ENCODE measurements around the gene NPHP3. TPM values are rescaled to one million over a fixed set of nuclear protein-coding genes. Genes with fewer than 3 reads are reported as not detected.
"Not testable (repeated sequence)": the region's sequence is repeated elsewhere in the genome, so short reads cannot be mapped to it uniquely, and the experiment has no call there.

The NPHP3 gene
- 3.9 TPM for polyA plus RNA-seq (2012; ENCODE audit: insufficient read depth, insufficient read length, low read depth)

- peak within 1 kb of the TSS; percentile 69 for H3K4me3 ChIP-seq (ENCODE audit: low read depth, low read length)
- H3K36me3 ChIP-seq = no peaks in the 10 kb centered on the region
- H3K9me3 ChIP-seq = no peaks in the 10 kb centered on the region
- no peaks in the 10 kb centered on the region for H3K27me3 ChIP-seq
- no peak for TF ChIP-seq CTCF (IDR thresholded peaks at IDR 0.05; ENCODE audit: low read depth, low read length)
- H3K4me1 ChIP-seq = peaks cover 4% of the 10 kb centered on the region; the same call in 1 of the 2 replicates
- DNase-seq = peak; percentile 99
These were observed at the start of gene NPHP3 for GRCh38 chr3:132722165-132723023. Gene NPHP3 (minus strand): TSS chr3:132722409. CDS start chr3:132722355, 54 bp downstream.

GRCh38 chr3:132758740-132759139 is 36.5 kb upstream of the NPHP3 start:
- DNase-seq = no peak
- TF ChIP-seq CTCF (IDR thresholded peaks at IDR 0.05; ENCODE audit: low read depth, low read length) = no peak
- no peaks in the 10 kb centered on the region for H3K9me3 ChIP-seq
- no peaks in the 10 kb centered on the region for H3K4me1 ChIP-seq
- no peaks in the 10 kb centered on the region for H3K27me3 ChIP-seq
- no peak overlapping the region for H3K4me3 ChIP-seq (ENCODE audit: low read depth, low read length)
- H3K36me3 ChIP-seq = no peaks in the 10 kb centered on the region

- no peaks in the 10 kb centered on the region for H3K36me3 ChIP-seq
- no peaks in the 10 kb centered on the region for H3K27me3 ChIP-seq
- DNase-seq = no peak
- H3K4me1 ChIP-seq = no peaks in the 10 kb centered on the region
- H3K9me3 ChIP-seq = no peaks in the 10 kb centered on the region
- H3K4me3 ChIP-seq (ENCODE audit: low read depth, low read length) = no peak overlapping the region
- TF ChIP-seq CTCF (IDR thresholded peaks at IDR 0.05; ENCODE audit: low read depth, low read length) = no peak
These were observed 34.0 kb upstream of the NPHP3 start for GRCh38 chr3:132756108-132756650.

- no peaks in the 10 kb centered on the region for H3K27me3 ChIP-seq
- no peaks in the 10 kb centered on the region for H3K36me3 ChIP-seq
- H3K4me1 ChIP-seq = no peaks in the 10 kb centered on the region
- no peak for DNase-seq
- H3K4me3 ChIP-seq (ENCODE audit: low read depth, low read length) = no peak overlapping the region
- no peak for TF ChIP-seq CTCF (IDR thresholded peaks at IDR 0.05; ENCODE audit: low read depth, low read length)
- no peaks in the 10 kb centered on the region for H3K9me3 ChIP-seq
These were observed 31.7 kb upstream of the NPHP3 start for GRCh38 chr3:132753946-132754345.

GRCh38 chr3:132749786-132750185 is 27.6 kb upstream of the NPHP3 start:
- Histone ChIP-seq H3K36me3 (no peaks in the 10 kb centered on the region), H3K9me3 (no peaks in the 10 kb centered on the region), H3K4me3 (ENCODE audit: low read depth, low read length) (no peak overlapping the region), H3K4me1 (no peaks in the 10 kb centered on the region), H3K27me3 (no peaks in the 10 kb centered on the region)
- TF ChIP-seq CTCF (IDR thresholded peaks at IDR 0.05; ENCODE audit: low read depth, low read length) = no peak
- no peak for DNase-seq

- not testable (repeated sequence) for H3K27me3 ChIP-seq, H3K36me3 ChIP-seq
These were observed 24.5 kb upstream of the NPHP3 start for GRCh38 chr3:132746720-132747119.

More at GRCh38 chr3:132746720-132747119, 24.5 kb upstream of the NPHP3 start:
- DNase-seq; H3K4me1 ChIP-seq; H3K9me3 ChIP-seq; H3K4me3 ChIP-seq (ENCODE audit: low read depth, low read length): not testable (repeated sequence)

All from BE2C (cell line).